Panc1 (cell line): ENCODE data around the gene TGM1.

Source experiments
- CTCF ChIP-seq: fragments of 450-650 bp; IDR thresholded peaks from 2 replicates; pipeline ENCODE4 v1.5.1; 2017; ENCODE audit warnings: mild to moderate bottlenecking
- POLR2AphosphoS5 ChIP-seq: IDR thresholded peaks from 2 replicates; pipeline ENCODE4 v1.6.1; 2012; ENCODE audit warnings: mild to moderate bottlenecking, low read depth, low read length, moderate library complexity
- REST ChIP-seq, 2 experiments: IDR thresholded peaks; 2 replicates each; pipeline ENCODE4 v1.6.1; 2011 to 2012; ENCODE audit warnings: low read depth in 2 of 2, control low read depth in 1 of 2, low read length in 1 of 2, mild to moderate bottlenecking in 1 of 2, moderate library complexity in 1 of 2; ENCODE audit not compliant: insufficient read depth in 1 of 2

- TF ChIP-seq REST (IDR thresholded peaks at IDR 0.05; ENCODE audit: insufficient read depth in 1 of 2, low read depth in 2 of 2, low read length in 1 of 2) (no peak), CTCF (no peak), POLR2AphosphoS5 (no peak)
These were observed 14.1 kb upstream of the TGM1 start for GRCh38 chr14:24277071-24277470.
